Mesenteric fat pad (tissue), 1 donor: ENCODE results near the gene PPFIA4. TPM values are rescaled to one million over a fixed set of nuclear protein-coding genes. Genes with fewer than 3 reads are reported as not detected.
A peak's percentile ranks its signal among the peaks of the same experiment; 100 is the strongest.
"Not testable (repeated sequence)": the region's sequence is repeated elsewhere in the genome, so short reads cannot be mapped to it uniquely, and the experiment has no call there.

Experiments used
- DNase-seq: peaks from one replicate; pipeline ENCODE4 v3.0.0-alpha.2; 2020; ENCODE audit warnings: low spot score
- long read RNA-seq: library from polyadenylated mRNA; unstranded; transcript quantifications from one replicate; pipeline ENCODE4 v2.0.0, GENCODE V29; 2020
- total RNA-seq: library from RNA; stranded (reverse); fragmentation: NEBNext Ultra II Directional; extraction: Animal tissue kit (Norgen Biotek cat#: 25700); gene quantifications from one replicate; pipeline ENCODE4 v1.2.1, GENCODE V29; 2021
- donor health status: DM: yes; HTN: yes; CAD: no.

PPFIA4 gene
- 0.55 TPM for total RNA-seq
- long read RNA-seq, partial matches to known transcripts = 1 of 1 reads
- long read RNA-seq, other reads (novel, unspliced or antisense) = 0 of 1 reads

- peak; percentile 95 for DNase-seq
Observed at GRCh38 chr1:203026031-203026665, at the start of gene PPFIA4. TSS of gene PPFIA4 (plus strand) at chr1:203026491. CDS start at chr1:203039009, 12,518 bp downstream.

GRCh38 chr1:202976633-202977032 is 49.7 kb upstream of the PPFIA4 start:
- DNase-seq = no peak

GRCh38 chr1:202979459-202979858 is 46.8 kb upstream of the PPFIA4 start:
- DNase-seq = no peak

GRCh38 chr1:202981939-202982338 is 44.4 kb upstream of the PPFIA4 start:
- no peak for DNase-seq

- no peak for DNase-seq
Observed at GRCh38 chr1:202982715-202983430, 43.4 kb upstream of the PPFIA4 start.

- not testable (repeated sequence) for DNase-seq
Observed at GRCh38 chr1:202986120-202986519, 40.2 kb upstream of the PPFIA4 start.

- DNase-seq = no peak
Observed at GRCh38 chr1:202987255-202987654, 39.0 kb upstream of the PPFIA4 start.

- DNase-seq = no peak
Observed at GRCh38 chr1:202987922-202988583, 38.2 kb upstream of the PPFIA4 start.

GRCh38 chr1:202989879-202990278 is 36.4 kb upstream of the PPFIA4 start:
- DNase-seq = no peak

- DNase-seq = no peak
Observed at GRCh38 chr1:202991112-202991511, 35.2 kb upstream of the PPFIA4 start.

- no peak for DNase-seq
Observed at GRCh38 chr1:202994756-202995155, 31.5 kb upstream of the PPFIA4 start.

- no peak for DNase-seq
Observed at GRCh38 chr1:202998836-202999750, 27.2 kb upstream of the PPFIA4 start.

- DNase-seq = no peak
Observed at GRCh38 chr1:203000217-203000944, 25.9 kb upstream of the PPFIA4 start.

GRCh38 chr1:203001986-203002385 is 24.3 kb upstream of the PPFIA4 start:
- no peak for DNase-seq

GRCh38 chr1:203002951-203003350 is 23.3 kb upstream of the PPFIA4 start:
- no peak for DNase-seq

- DNase-seq = not testable (repeated sequence)
Observed at GRCh38 chr1:203005395-203006142, 20.7 kb upstream of the PPFIA4 start.

- peak; percentile 98 for DNase-seq
Observed at GRCh38 chr1:203006948-203007871, 19.1 kb upstream of the PPFIA4 start, which contains the start of gene TMEM183A. TSS of gene TMEM183A (plus strand) at chr1:203007374. CDS start at chr1:203007466, 92 bp downstream.

- no peak for DNase-seq
Observed at GRCh38 chr1:203009185-203009584, 17.1 kb upstream of the PPFIA4 start.
